GM06990 (cell line): ENCODE data around the gene LIMS2.

Experiments used
- DNase-seq: peaks from one replicate; pipeline ENCODE4 v3.0.0-alpha.2; 2011; ENCODE audit not compliant: insufficient read length; ENCODE audit errors: extremely low read depth
- H3K27me3 ChIP-seq: replicated peaks from 2 replicates; pipeline ENCODE4 v1.6.0; 2011; ENCODE audit warnings: low read length; ENCODE audit not compliant: control insufficient read depth, insufficient read depth
- H3K36me3 ChIP-seq: 2 replicates; pipeline ENCODE4 v1.5.1; 2011; ENCODE audit warnings: low read length; ENCODE audit not compliant: control insufficient read depth, insufficient read depth
- H3K4me3 ChIP-seq: replicated peaks from 2 replicates; pipeline ENCODE4 v1.5.1; 2011; ENCODE audit warnings: low read depth, mild to moderate bottlenecking, control low read depth, low read length
- TF ChIP-seq, protein P1 (sequence below): IDR thresholded peaks from 2 replicates; pipeline ENCODE4 v1.5.1; 2011; ENCODE audit warnings: low read length, control low read depth, mild to moderate bottlenecking, inconsistent platforms; ENCODE audit not compliant: insufficient read depth, poor library complexity, severe bottlenecking

LIMS2 gene

DNA sequence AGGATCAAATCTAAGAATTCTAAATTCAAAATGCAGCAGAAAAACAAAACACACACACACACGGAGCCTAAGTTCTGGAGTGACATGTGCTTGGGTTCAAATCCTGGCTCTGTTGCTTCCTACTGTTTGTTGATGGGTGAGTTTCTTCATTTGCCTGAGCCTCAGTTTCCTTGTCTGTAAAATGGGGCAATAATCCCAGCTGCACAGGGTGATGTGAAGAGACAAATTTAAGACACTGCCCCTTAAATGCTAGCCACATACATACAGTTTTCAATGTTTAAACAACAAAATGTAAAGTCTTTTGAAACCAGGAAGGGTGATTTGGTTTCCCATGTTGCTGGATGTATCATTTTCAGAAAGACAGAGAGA is 30.3 kb downstream of the LIMS2 start:
- no peaks in the 10 kb centered on the region for H3K27me3 ChIP-seq
- TF ChIP-seq, protein P1, sequence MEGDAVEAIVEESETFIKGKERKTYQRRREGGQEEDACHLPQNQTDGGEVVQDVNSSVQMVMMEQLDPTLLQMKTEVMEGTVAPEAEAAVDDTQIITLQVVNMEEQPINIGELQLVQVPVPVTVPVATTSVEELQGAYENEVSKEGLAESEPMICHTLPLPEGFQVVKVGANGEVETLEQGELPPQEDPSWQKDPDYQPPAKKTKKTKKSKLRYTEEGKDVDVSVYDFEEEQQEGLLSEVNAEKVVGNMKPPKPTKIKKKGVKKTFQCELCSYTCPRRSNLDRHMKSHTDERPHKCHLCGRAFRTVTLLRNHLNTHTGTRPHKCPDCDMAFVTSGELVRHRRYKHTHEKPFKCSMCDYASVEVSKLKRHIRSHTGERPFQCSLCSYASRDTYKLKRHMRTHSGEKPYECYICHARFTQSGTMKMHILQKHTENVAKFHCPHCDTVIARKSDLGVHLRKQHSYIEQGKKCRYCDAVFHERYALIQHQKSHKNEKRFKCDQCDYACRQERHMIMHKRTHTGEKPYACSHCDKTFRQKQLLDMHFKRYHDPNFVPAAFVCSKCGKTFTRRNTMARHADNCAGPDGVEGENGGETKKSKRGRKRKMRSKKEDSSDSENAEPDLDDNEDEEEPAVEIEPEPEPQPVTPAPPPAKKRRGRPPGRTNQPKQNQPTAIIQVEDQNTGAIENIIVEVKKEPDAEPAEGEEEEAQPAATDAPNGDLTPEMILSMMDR = no peak
- DNase-seq = no peak
- no peak overlapping the region for H3K4me3 ChIP-seq
- H3K36me3 ChIP-seq = no peaks in the 10 kb centered on the region

DNA sequence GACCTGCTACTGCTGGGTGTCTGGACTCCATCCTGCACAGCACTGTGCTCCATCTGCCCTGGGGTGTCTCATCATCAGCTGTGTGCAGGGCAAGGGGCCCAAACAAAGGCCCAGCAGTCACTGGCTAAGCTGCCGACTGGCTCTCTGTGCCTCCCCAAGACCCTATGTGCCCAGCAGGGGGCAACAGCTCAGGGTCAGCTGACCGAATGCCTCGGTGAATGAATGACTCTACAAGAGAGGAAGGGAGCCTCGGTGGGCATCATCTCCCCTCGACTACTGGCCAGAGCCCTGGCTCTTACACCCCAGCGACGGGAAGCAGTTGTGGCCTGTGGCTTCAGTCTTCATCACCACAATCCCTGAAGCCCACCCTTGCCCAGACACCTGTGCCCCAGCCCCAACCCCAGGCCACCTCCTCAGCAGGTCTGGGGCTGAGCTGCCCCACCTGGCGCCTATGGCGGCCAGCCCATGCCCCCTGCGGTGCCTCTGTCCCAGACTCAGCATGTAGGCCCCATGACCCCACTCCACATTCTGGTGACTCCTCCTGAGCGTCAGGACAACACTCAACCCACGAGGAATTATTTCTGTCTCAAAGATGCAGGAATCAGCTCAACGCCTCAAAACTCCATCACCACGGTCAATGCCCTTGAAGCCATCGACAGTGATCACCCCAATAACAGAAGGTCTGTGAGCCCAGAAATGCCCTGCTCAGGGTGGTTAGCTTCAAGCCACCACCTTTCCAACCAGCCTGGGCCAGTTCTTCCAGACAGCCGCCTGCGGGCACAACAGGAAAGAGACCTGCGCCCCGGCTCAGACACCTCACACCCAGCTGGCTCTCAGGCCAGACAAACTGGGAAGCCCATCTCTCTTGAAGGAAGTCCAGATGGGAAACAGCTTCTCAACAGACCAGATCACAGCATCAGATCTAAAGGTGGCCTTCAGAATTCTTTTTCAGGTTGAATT is 31.0 kb downstream of the LIMS2 start:
- DNase-seq = no peak
- no peaks in the 10 kb centered on the region for H3K27me3 ChIP-seq
- H3K4me3 ChIP-seq = no peak overlapping the region
- TF ChIP-seq, protein P1 = peak; percentile 7
- no peaks in the 10 kb centered on the region for H3K36me3 ChIP-seq

DNA sequence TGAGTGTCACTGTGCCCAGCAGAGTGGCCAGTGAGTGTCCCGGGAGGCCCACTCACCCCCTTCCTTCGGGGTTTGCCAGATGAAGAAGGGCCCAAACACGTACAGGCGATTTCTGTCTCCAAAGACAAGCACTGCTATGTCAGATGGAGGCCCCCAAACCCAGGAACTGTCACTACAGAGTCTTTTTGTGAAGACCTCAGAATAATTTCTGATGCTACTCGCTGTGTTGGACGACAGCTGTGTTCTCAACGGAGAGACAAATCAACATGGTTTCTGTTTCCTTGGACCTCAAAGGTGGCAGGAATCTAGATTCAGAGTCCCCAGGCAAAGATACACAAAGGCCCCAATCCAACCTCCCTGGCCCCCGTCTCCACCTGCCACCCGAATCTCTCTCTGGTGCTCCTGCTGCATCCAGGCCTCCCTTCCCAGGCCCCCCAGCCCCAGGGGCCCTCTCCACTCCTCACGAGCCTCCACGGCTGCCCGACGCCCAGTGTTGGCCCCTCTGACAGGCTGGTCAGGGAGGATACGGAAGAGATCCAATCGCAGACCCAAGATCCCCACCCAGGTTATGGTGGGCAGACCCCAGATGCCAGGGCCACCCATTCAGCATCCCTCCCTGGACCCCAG is 31.8 kb downstream of the LIMS2 start:
- Histone ChIP-seq H3K4me3 (no peak overlapping the region), H3K36me3 (no peaks in the 10 kb centered on the region), H3K27me3 (no peaks in the 10 kb centered on the region)
- TF ChIP-seq, protein P1 = no peak
- no peak for DNase-seq

DNA sequence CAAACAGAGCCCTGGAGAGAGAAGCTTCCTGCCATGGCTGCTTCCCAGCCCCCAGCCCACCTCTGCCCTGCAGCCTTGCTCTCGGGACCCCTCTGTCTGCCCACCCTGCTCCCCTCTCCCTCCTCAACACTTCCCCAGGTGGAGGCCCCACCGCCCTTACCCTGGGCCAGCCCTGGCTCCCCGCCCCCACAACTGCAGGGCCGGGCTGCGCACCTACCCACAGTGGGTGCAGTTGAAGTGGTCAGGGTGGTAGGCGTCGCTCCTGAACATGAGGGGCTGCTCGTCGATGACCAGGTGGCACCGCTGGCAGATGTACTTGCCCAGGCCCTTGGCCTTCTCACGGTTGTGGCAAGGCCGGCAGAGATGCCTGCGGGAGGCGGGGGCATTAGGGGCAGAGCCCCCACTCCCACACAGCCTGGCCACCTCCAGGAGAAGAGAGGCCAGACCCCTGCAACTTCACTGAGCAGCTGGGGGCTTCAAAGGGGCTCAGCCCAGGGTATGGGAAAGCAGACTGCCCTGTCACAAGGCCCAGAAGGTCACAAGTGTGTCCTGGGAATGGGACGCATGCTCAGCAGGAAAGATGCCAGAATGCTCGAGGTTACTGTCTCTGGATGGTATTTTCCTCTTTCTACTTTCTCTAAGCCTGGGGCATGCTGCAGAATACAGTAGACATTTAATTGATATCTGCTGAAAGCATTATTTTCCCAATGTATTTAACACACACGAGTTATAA is 32.5 kb downstream of the LIMS2 start:
- H3K27me3 ChIP-seq = no peaks in the 10 kb centered on the region
- no peak for DNase-seq
- no peaks in the 10 kb centered on the region for H3K36me3 ChIP-seq
- TF ChIP-seq, protein P1 = no peak
- no peak overlapping the region for H3K4me3 ChIP-seq

DNA sequence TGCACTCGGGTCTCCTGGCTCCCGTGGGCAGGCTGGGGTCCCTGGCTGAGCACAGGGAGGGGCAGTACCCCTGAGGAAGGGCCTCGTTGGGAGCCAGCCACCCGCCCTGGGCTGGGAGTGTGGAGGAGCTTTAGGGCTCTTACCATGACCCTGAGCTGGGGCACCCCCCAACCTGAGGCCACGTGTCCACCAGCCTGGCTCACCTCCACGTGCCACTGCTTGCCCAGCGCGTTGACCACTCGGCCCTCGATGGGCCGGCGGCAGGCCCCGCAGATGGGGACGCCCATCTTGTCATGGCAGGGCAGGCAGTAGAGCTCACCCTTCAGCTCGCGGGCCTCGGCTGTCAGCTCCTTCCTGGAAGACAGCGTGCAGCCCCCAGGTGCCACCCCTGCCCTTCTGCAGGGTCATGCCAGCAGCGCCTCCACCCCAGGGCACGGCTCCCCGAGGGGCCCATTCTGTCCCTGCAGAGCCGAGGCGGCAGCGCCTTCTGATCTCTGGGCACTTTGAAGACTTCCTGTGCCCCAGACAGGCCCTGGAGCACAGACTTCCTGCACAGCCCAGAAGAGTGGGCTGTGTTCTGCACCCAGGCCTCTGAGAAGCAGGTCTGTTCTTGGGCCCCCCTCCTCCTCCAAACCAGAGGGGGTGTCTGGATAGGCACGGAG is 33.4 kb downstream of the LIMS2 start:
- TF ChIP-seq, protein P1 = no peak
- DNase-seq = no peak
- Histone ChIP-seq H3K36me3 (no peaks in the 10 kb centered on the region), H3K4me3 (no peak overlapping the region), H3K27me3 (no peaks in the 10 kb centered on the region)
